ENCODE measurements around the gene LCNL1.

The LCNL1 gene

DNA sequence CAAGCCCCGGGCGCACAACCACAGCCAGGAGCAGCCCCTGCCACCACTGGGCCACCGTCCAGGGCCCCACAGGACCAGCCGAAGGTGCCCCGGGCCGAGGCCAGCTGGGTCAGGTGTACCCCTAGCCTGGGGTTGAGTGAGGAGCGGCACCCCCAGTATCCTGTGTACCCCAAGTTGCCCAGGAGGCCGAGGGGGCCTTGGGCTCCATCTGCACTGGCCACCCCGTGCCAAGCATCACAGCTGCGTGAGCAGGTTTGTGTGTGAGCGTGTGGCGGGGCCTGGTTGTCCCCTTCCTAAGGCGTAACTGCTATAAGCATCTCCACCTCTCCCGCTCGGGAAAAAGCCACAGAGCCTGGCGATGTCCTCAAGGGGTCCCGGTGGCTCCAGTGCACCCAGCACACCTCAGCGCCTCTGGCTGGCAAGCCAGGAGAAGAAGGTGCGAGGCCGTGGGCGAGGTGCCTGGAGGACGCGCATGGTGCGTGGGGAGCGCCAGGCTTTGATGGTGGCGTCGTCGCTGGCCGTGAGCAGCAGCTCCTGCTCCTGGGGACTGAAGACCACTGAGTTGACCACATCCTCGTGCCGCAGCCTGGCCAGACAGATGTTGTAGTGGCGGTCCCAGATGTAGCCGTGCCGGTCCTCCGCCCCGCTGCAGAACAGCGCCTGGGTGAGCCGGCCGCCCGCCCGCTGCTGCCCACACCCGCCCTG, 42.1 kb upstream of the LCNL1 start:
- H3K4me2 ChIP-seq (ENCODE audit: insufficient read depth, low read length, poor library complexity, severe bottlenecking) = no peak overlapping the region
- H2BK12ac ChIP-seq (ENCODE audit: low read length) = no peak overlapping the region
- H3K4ac ChIP-seq (ENCODE audit: low read length) = no peak overlapping the region
- peaks cover 8% of the 10 kb centered on the region in 2 donors for H3K4me1 ChIP-seq (ENCODE audit: control insufficient read depth in 2 of 2, insufficient read depth in 1 of 2, low read depth in 1 of 2, low read length in 2 of 2)
- no peak overlapping the region for H3K23ac ChIP-seq (ENCODE audit: low read depth, low read length, poor library complexity)
- no peak overlapping the region for H4K91ac ChIP-seq (ENCODE audit: low read depth, low read length, poor library complexity)
- no peak overlapping the region for H2AFZ ChIP-seq (ENCODE audit: low read length)
- peaks cover 27% of the 10 kb centered on the region for H3K79me1 ChIP-seq (ENCODE audit: low read depth, low read length)
- no peak overlapping the region for H3K9ac ChIP-seq (ENCODE audit: low read depth, low read length, poor library complexity)
- H2BK15ac ChIP-seq (ENCODE audit: low read length) = no peak overlapping the region
- H3K14ac ChIP-seq (ENCODE audit: low read length) = no peak overlapping the region
- H3K36me3 ChIP-seq (replicated peaks in 1 of 2; ENCODE audit: control insufficient read depth in 2 of 2, insufficient read depth in 2 of 2, low read length in 2 of 2) = peaks cover 42 to 55% of the 10 kb centered on the region in 2 donors
- no peak overlapping the region for H3K4me3 ChIP-seq (ENCODE audit: low read length in 2 of 2)
- H3K9me3 ChIP-seq (replicated peaks in 1 of 2; ENCODE audit: control insufficient read depth in 2 of 2, insufficient read depth in 1 of 2, low read depth in 1 of 2, low read length in 2 of 2) = peaks cover 0 to 4% of the 10 kb centered on the region in 2 donors
- no peak overlapping the region for H4K8ac ChIP-seq (ENCODE audit: low read depth, low read length)
- no peak overlapping the region for H3K18ac ChIP-seq (ENCODE audit: low read length)
- H2BK5ac ChIP-seq (ENCODE audit: low read length) = no peak overlapping the region
- no peak overlapping the region for H3K27ac ChIP-seq (replicated peaks; ENCODE audit: low read length)
- H3K27me3 ChIP-seq (ENCODE audit: control insufficient read depth in 3 of 3, insufficient read depth in 3 of 3, low read depth in 1 of 3, low read length in 3 of 3) = no peaks in the 10 kb centered on the region
- H2BK120ac ChIP-seq (ENCODE audit: low read depth, low read length) = no peak overlapping the region
- H2AK5ac ChIP-seq (ENCODE audit: low read depth, low read length) = no peak overlapping the region
- DNase-seq (ENCODE audit: low spot score) = no peak
- WGBS, 2 donors (ENCODE audit: extremely low coverage in 2 of 2, insufficient read length in 2 of 2, insufficient replicate concordance in 1 of 2) = no CpG with 5 or more reads among the region's 42 CpGs

DNA sequence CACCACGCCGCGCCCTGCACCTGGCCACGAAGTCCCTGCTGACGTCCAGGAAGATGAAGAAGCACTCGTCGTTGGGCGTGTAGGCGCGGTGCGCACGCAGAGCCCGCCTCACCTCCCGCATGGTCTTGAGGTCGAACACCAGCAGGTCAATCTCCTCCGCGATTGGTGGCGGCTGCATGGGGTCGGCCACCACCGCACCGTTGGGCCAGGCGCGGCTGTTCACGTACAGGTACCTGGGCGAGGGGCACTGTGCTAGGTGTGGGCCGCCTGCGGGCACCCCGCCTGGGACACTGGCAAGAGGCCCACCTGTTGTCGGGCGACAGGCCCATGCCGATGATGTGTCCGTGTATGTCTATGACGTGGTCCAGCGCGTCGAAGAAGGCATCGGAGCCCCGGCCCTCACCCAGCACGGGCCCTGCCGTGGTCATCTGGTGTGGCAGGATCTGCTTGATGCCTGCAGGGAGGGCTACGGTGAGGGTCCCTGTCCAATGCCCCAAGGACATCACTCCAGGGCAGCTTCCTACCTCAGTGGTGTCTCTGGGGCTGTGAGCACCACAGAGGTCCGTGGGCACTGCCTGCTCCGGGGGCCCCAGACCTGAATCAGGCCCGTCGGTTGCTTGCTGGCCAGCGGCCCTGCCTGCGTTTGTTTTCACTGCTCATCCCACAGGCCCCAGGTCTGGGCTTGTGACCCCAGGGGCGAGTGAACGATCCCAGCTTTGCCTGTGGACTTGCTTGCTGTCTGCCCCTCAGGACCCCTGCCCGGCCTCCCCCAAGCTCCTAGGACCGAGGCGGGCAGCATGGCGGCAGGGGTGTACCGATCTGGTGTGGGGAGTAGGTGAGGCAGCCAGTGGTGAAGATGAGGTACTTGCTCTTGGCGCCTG, 41.3 kb upstream of the LCNL1 start:
- Histone ChIP-seq H4K91ac (ENCODE audit: low read depth, low read length, poor library complexity) (no peak overlapping the region), H3K23ac (ENCODE audit: low read depth, low read length, poor library complexity) (peak overlapping the region; percentile 65), H3K79me1 (ENCODE audit: low read depth, low read length) (peaks cover 27% of the 10 kb centered on the region), H4K8ac (ENCODE audit: low read depth, low read length) (peak overlapping the region; percentile 17), H2BK5ac (ENCODE audit: low read length) (no peak overlapping the region), H3K9ac (ENCODE audit: low read depth, low read length, poor library complexity) (no peak overlapping the region), H2AFZ (ENCODE audit: low read length) (no peak overlapping the region), H3K4ac (ENCODE audit: low read length) (no peak overlapping the region), H3K18ac (ENCODE audit: low read length) (peak overlapping the region; percentile 28), H2BK12ac (ENCODE audit: low read length) (peak overlapping the region; percentile 14), H3K27ac (replicated peaks; ENCODE audit: low read length) (no peak overlapping the region), H3K4me2 (ENCODE audit: insufficient read depth, low read length, poor library complexity, severe bottlenecking) (no peak overlapping the region), H2BK120ac (ENCODE audit: low read depth, low read length) (no peak overlapping the region), H3K9me3 (replicated peaks in 1 of 2; ENCODE audit: control insufficient read depth in 2 of 2, insufficient read depth in 1 of 2, low read depth in 1 of 2, low read length in 2 of 2) (peaks cover 0 to 4% of the 10 kb centered on the region in 2 donors), H2BK15ac (ENCODE audit: low read length) (no peak overlapping the region), H2AK5ac (ENCODE audit: low read depth, low read length) (no peak overlapping the region), H3K4me3 (ENCODE audit: low read length in 2 of 2) (peak overlapping the region; percentile 6 to 7), H3K4me1 (ENCODE audit: control insufficient read depth in 2 of 2, insufficient read depth in 1 of 2, low read depth in 1 of 2, low read length in 2 of 2) (peaks cover 8% of the 10 kb centered on the region in 2 donors), H3K14ac (ENCODE audit: low read length) (no peak overlapping the region), H3K36me3 (replicated peaks in 1 of 2; ENCODE audit: control insufficient read depth in 2 of 2, insufficient read depth in 2 of 2, low read length in 2 of 2) (peaks cover 42 to 54% of the 10 kb centered on the region in 2 donors), H3K27me3 (ENCODE audit: control insufficient read depth in 3 of 3, insufficient read depth in 3 of 3, low read depth in 1 of 3, low read length in 3 of 3) (no peaks in the 10 kb centered on the region)
- DNase-seq (ENCODE audit: low spot score) = no peak
- no CpG with 5 or more reads among the region's 55 CpGs for WGBS, 2 donors (ENCODE audit: extremely low coverage in 2 of 2, insufficient read length in 2 of 2, insufficient replicate concordance in 1 of 2)

DNA sequence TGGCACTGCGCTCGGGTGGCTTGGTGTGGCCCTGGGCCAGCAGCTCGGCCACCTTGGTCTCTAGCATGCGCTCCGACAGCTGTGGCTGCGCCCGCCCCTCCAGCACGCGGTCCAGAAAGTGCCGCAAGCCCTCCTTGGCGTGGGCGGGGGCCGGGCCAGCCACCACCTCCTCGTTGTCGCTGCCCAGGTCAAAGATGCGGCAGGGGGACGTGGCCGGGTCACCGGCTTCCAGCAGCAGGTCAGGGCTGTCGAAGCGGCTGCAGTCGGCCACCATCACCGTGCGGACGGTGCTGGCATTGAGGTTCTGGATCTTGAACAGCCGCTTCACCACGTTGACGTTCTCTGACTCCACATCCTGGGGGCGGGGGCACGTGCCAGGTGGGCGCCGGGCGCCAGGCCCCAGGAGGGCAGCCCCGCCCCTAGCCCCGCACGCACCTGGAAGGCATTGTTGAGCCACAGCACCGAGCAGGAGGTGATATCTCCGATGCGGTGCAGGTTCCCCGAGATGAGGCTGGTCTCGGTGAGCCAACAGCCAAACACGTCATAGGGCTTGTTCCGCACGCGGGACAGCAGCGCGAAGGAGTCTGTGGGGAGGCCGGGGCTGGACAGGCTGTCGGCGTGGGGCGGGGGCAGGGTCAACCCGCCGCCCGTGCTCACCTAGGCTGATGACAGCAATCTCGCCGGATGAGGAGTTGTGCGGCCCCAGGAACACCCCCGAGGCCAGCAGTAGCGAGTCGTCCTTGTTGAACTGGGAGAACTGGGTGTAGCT, 40.5 kb upstream of the LCNL1 start:
- H3K79me1 ChIP-seq (ENCODE audit: low read depth, low read length) = peaks cover 26% of the 10 kb centered on the region
- H3K14ac ChIP-seq (ENCODE audit: low read length) = no peak overlapping the region
- H3K9me3 ChIP-seq (replicated peaks in 1 of 2; ENCODE audit: control insufficient read depth in 2 of 2, insufficient read depth in 1 of 2, low read depth in 1 of 2, low read length in 2 of 2) = peaks cover 0 to 3% of the 10 kb centered on the region in 2 donors
- H3K27me3 ChIP-seq (ENCODE audit: control insufficient read depth in 3 of 3, insufficient read depth in 3 of 3, low read depth in 1 of 3, low read length in 3 of 3) = no peaks in the 10 kb centered on the region
- H4K91ac ChIP-seq (ENCODE audit: low read depth, low read length, poor library complexity) = no peak overlapping the region
- no peak overlapping the region for H2AFZ ChIP-seq (ENCODE audit: low read length)
- H3K23ac ChIP-seq (ENCODE audit: low read depth, low read length, poor library complexity) = peak overlapping the region; percentile 65
- peak overlapping the region; percentile 70 for H3K9ac ChIP-seq (ENCODE audit: low read depth, low read length, poor library complexity)
- H3K18ac ChIP-seq (ENCODE audit: low read length) = no peak overlapping the region
- peak overlapping the region; percentile 75 for H2BK5ac ChIP-seq (ENCODE audit: low read length)
- no peak overlapping the region for H2BK12ac ChIP-seq (ENCODE audit: low read length)
- H2BK15ac ChIP-seq (ENCODE audit: low read length) = no peak overlapping the region
- H4K8ac ChIP-seq (ENCODE audit: low read depth, low read length) = peak overlapping the region; percentile 92
- no peak overlapping the region for H3K27ac ChIP-seq (replicated peaks; ENCODE audit: low read length)
- H2BK120ac ChIP-seq (ENCODE audit: low read depth, low read length) = no peak overlapping the region
- no peak overlapping the region for H3K4ac ChIP-seq (ENCODE audit: low read length)
- no CpG with 5 or more reads among the region's 60 CpGs for WGBS, 2 donors (ENCODE audit: extremely low coverage in 2 of 2, insufficient read length in 2 of 2, insufficient replicate concordance in 1 of 2)
- no peak overlapping the region for H2AK5ac ChIP-seq (ENCODE audit: low read depth, low read length)
- H3K4me3 ChIP-seq (ENCODE audit: low read length in 2 of 2) = peak overlapping the region in 1 of 2 donors; percentile 92
- H3K36me3 ChIP-seq (replicated peaks in 1 of 2; ENCODE audit: control insufficient read depth in 2 of 2, insufficient read depth in 2 of 2, low read length in 2 of 2) = peaks cover 42 to 53% of the 10 kb centered on the region in 2 donors
- DNase-seq (ENCODE audit: low spot score) = no peak
- H3K4me2 ChIP-seq (ENCODE audit: insufficient read depth, low read length, poor library complexity, severe bottlenecking) = peak overlapping the region; percentile 25
- peaks cover 8% of the 10 kb centered on the region in 2 donors for H3K4me1 ChIP-seq (ENCODE audit: control insufficient read depth in 2 of 2, insufficient read depth in 1 of 2, low read depth in 1 of 2, low read length in 2 of 2)
